Measurements from ENCODE around the gene CD74. TPM values are rescaled to one million over a fixed set of nuclear protein-coding genes. Genes with fewer than 3 reads are reported as not detected.

CD74 gene
- total RNA-seq, 1 donor from 2014 or later: 6.3 TPM

DNA sequence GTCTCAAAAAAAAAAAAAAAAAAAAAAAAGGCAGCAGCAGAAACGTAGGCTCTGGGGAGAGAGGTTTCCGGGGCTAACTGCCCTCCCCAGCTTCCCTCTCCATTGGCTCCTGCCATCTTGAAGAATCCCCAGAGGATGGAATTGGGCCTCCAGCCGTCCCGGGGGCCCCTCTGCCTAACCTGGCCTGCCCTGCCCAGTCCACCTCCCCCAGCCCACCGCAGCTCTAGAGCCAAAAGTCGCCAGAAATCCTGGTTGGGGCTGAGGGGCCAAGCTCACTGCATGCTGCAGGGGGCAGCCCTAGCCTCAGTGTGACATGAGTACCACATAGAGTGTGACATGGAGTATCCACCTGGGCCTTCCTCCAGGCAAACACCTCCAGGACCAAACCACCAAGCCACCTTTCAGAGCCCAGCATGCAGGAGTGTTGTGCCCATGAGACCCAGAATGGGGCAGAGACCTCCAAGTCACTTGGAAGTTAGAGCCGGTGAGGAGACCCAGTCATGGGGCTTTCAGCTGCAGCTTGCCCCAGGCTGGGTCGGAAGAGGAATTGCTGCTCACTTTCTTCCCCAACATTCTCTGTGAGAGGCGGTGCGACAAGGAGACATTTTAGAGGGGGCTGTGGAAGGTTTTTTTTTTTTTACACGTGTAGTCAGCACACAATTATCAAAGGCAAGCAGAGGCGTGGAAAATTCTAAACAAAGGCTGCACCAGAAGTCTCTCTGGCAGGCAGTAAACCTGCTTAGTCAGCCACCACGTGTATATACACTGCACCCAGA lies 17.6 kb downstream of the CD74 start:
- Mint-ChIP-seq H3K27me3 (ENCODE audit: low read depth) (no peaks in the 10 kb centered on the region), H3K36me3 (ENCODE audit: low read depth) (peaks cover 12% of the 10 kb centered on the region), H3K9me3 (no peaks in the 10 kb centered on the region), H3K27ac (ENCODE audit: unreplicated experiment) (no peak overlapping the region), H3K4me3 (no peak overlapping the region), H3K4me1 (no peaks in the 10 kb centered on the region)
- TF ChIP-seq, protein P1, sequence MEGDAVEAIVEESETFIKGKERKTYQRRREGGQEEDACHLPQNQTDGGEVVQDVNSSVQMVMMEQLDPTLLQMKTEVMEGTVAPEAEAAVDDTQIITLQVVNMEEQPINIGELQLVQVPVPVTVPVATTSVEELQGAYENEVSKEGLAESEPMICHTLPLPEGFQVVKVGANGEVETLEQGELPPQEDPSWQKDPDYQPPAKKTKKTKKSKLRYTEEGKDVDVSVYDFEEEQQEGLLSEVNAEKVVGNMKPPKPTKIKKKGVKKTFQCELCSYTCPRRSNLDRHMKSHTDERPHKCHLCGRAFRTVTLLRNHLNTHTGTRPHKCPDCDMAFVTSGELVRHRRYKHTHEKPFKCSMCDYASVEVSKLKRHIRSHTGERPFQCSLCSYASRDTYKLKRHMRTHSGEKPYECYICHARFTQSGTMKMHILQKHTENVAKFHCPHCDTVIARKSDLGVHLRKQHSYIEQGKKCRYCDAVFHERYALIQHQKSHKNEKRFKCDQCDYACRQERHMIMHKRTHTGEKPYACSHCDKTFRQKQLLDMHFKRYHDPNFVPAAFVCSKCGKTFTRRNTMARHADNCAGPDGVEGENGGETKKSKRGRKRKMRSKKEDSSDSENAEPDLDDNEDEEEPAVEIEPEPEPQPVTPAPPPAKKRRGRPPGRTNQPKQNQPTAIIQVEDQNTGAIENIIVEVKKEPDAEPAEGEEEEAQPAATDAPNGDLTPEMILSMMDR (conservative IDR thresholded peaks at IDR 0.05): no peak
- no peak for DNase-seq (ENCODE audit: low read depth, low spot score)

DNA sequence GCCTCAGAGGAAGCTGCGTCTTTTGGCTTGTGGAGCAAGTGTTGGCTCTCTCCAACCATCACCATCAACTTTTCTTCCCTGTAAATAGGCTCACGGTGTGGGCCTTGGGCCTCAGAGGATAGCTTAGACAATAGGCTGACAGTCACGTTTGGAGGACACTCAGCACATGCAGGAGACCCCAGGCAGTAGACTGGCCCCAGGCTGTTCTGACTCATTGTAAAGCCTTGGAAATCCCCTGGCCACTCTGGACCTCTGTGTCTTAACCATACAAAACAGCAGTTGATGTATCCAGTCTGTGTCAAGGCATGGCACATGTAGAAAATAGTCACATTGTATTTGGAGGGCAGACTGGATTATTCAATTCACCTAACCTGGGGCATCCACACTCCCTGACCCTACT lies 18.6 kb downstream of the CD74 start:
- Mint-ChIP-seq H3K27me3 (ENCODE audit: low read depth) (no peaks in the 10 kb centered on the region), H3K36me3 (ENCODE audit: low read depth) (peaks cover 10% of the 10 kb centered on the region), H3K4me3 (no peak overlapping the region), H3K9me3 (no peaks in the 10 kb centered on the region), H3K4me1 (no peaks in the 10 kb centered on the region), H3K27ac (ENCODE audit: unreplicated experiment) (no peak overlapping the region)
- TF ChIP-seq, protein P1 (conservative IDR thresholded peaks at IDR 0.05): no peak
- DNase-seq (ENCODE audit: low read depth, low spot score): no peak

DNA sequence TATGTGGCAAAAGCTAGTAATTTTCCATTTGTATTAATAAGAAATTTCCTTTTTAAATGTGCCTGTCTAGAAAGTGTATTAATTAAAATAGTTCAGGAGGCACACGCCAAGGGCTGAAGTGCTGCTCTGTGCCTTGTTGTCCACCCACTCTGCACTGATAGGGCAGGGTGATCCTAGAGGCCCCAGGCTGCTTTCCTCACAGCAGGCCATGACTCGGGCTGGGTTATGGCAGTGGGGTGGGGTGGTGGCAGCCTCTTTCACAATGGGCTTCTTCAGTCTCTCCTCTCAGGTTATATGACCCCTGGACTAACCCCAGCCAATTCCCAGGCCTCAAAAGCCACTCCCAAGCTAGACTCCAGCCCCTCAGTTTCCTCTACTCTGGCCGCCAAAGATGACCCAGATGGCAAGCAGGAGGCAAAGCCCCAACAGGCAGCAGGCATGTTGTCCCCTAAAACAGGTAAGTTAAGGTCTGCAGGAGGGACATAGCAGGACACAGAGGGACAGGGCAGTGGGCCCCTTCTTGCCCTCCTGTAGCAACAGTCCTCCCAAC lies 19.5 kb downstream of the CD74 start:
- Mint-ChIP-seq H3K27ac (ENCODE audit: unreplicated experiment) (no peak overlapping the region), H3K36me3 (ENCODE audit: low read depth) (peaks cover 10% of the 10 kb centered on the region)

DNA sequence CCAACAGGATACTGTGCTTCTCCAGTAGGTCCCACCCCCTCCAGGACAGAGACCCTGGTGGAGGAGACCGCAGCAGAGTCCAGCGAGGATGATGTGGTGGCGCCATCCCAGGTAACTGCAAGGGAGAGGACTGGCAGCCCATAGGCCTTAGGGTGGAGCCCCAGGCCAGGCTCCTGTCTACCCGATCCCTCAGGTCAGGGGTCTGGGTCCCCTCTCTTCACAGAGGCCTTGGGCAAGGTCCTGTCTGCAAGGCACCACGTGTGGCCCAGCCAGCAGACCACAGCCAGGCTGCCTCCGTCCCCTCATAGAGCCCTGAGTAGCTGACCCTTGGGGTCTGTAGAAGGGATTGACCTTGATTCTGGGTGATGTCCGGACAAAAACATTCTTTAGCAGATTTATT lies 20.0 kb downstream of the CD74 start:
- H3K4me1 Mint-ChIP-seq: no peaks in the 10 kb centered on the region

More for the DNA sequence above, 19.5 kb downstream of the CD74 start:
- Mint-ChIP-seq H3K4me1 (no peaks in the 10 kb centered on the region), H3K27me3 (ENCODE audit: low read depth) (no peaks in the 10 kb centered on the region), H3K4me3 (no peak overlapping the region), H3K9me3 (no peaks in the 10 kb centered on the region)
- TF ChIP-seq, protein P1 (conservative IDR thresholded peaks at IDR 0.05): no peak
- DNase-seq (ENCODE audit: low read depth, low spot score): no peak

DNA sequence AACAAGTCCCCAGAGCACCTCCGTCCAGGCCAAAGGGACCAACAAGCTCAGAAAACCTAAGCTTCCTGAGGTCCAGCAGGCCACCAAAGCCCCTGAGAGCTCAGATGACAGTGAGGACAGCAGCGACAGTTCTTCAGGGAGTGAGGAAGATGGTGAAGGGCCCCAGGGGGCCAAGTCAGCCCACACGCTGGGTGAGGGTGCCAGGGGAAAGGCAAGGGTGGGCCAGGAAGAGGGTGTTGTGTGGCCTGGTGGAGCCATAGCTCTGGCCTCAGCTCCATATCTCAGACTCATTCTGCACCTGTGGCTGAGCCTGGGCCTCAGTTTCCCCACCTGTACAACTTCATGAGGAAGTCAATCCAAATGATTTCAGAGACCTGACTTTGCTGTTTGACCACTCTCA lies 20.7 kb downstream of the CD74 start:
- Mint-ChIP-seq H3K9me3 (no peaks in the 10 kb centered on the region), H3K4me1 (no peaks in the 10 kb centered on the region), H3K4me3 (no peak overlapping the region), H3K27me3 (ENCODE audit: low read depth) (no peaks in the 10 kb centered on the region), H3K36me3 (ENCODE audit: low read depth) (peaks cover 10% of the 10 kb centered on the region), H3K27ac (ENCODE audit: unreplicated experiment) (no peak overlapping the region)
- no peak for DNase-seq (ENCODE audit: low read depth, low spot score)
- TF ChIP-seq, protein P1 (conservative IDR thresholded peaks at IDR 0.05): no peak

More for the DNA sequence above, 20.0 kb downstream of the CD74 start:
- Mint-ChIP-seq H3K27me3 (ENCODE audit: low read depth) (no peaks in the 10 kb centered on the region), H3K27ac (ENCODE audit: unreplicated experiment) (no peak overlapping the region), H3K9me3 (no peaks in the 10 kb centered on the region), H3K4me3 (no peak overlapping the region), H3K36me3 (ENCODE audit: low read depth) (peaks cover 10% of the 10 kb centered on the region)
- no peak for DNase-seq (ENCODE audit: low read depth, low spot score)
- TF ChIP-seq, protein P1 (conservative IDR thresholded peaks at IDR 0.05): no peak
